Measurements from ENCODE around the gene NAALADL2.

DNA sequence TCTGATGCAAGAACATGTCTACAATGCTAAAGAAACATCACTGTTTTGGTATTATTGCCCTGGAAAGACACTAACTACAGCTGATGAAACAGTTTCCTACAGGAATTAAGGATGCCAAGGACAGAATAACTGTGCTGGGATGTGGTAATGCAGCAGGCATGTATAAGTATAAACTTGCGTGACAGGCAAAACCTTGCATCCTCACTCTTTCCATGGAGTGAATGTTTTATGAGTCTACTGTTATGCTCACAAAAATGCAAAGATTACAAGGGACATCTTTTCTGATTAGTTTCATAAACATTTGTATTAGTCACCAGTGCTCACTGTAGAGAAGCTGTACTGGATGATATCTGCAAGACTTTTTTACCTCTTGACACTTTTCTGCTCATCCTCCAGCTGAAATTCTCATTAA lies 143.6 kb downstream of the NAALADL2 start:
- TF ChIP-seq, protein P1, sequence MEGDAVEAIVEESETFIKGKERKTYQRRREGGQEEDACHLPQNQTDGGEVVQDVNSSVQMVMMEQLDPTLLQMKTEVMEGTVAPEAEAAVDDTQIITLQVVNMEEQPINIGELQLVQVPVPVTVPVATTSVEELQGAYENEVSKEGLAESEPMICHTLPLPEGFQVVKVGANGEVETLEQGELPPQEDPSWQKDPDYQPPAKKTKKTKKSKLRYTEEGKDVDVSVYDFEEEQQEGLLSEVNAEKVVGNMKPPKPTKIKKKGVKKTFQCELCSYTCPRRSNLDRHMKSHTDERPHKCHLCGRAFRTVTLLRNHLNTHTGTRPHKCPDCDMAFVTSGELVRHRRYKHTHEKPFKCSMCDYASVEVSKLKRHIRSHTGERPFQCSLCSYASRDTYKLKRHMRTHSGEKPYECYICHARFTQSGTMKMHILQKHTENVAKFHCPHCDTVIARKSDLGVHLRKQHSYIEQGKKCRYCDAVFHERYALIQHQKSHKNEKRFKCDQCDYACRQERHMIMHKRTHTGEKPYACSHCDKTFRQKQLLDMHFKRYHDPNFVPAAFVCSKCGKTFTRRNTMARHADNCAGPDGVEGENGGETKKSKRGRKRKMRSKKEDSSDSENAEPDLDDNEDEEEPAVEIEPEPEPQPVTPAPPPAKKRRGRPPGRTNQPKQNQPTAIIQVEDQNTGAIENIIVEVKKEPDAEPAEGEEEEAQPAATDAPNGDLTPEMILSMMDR (conservative IDR thresholded peaks at IDR 0.05; ENCODE audit: low read depth, low read length), result no peak
- TF ChIP-seq EZH2 (IDR thresholded peaks at IDR 0.05; ENCODE audit: low read length, unreplicated experiment), result no peak
- no peak for TF ChIP-seq EZH2phosphoT487 (IDR thresholded peaks at IDR 0.05; ENCODE audit: borderline replicate concordance, low read length)
